Forelimb muscle (tissue), 1 donor: ENCODE results near the gene CUL1. TPM values are rescaled to one million over a fixed set of nuclear protein-coding genes. Genes with fewer than 3 reads are reported as not detected.

Experiments
- DNase-seq: peaks from one replicate; pipeline ENCODE4 v3.0.0-alpha.2; 2013; ENCODE audit warnings: low read depth
- polyA plus RNA-seq: library from polyadenylated mRNA; unstranded; fragments of 120-200 nt; gene quantifications from one replicate; pipeline ENCODE4 v1.2.1, GENCODE V29; 2013; ENCODE audit not compliant: insufficient read length

Gene CUL1
- 54.1 TPM for polyA plus RNA-seq

DNA sequence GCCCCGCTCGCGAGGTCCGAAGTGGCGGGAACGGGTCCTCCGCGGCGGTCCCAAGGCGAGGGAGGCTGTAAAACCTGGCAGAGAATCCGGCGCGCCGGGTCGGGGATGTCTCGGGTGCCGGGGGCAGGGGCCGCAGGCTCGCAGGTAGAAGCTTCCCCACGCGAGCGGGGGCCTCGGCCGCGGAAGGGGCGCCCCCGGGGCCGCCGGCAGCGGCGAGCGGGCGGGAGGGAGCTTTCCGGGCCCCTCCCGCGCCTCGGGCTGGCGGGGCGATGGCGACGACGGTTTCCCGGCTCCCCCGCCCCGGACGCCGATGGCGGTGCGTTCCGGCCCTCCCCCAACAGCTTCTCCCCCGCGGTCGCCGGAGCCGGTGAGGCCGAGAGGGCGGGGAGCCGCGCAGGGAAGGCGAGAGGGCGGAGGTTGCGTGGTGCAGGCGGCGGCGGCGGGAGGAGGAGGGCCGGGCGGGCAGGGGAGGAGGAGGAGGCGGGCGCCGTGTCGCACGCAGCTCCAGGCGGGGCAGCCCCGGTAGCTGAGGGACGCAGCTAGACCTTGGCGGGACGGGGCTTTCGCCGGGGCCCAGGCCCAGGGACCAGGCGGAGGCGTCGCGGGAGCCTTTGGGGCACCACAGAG, at the start of gene CUL1:
Gene CUL1, plus strand, starts transcription at position 507 of the 627 bp plus-strand sequence. CDS start 31,220 bp downstream, outside the sequence.
- no peak for DNase-seq

- no peak for DNase-seq
Measured at GRCh38 chr7:148650232-148650858, 48.4 kb upstream of the CUL1 start.

DNA sequence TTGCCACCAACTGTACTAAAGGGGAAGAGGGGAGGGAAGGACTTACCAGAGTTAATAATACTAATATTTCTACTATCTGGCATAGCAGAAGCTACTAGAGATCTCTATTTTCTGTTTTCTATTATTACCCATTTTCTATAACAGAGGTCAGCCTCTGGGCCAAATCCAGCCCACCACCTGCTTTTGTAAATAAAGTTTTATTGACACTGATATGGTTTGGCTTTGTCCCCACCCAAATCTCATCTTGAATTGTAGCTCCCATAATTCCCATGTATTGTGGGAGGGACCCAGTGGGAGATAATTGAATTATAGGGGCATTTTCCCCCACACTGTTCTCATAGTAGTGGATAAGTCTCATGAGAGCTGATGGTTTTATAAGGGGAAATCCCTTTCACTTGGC, 45.9 kb upstream of the CUL1 start:
- DNase-seq: no peak

DNA sequence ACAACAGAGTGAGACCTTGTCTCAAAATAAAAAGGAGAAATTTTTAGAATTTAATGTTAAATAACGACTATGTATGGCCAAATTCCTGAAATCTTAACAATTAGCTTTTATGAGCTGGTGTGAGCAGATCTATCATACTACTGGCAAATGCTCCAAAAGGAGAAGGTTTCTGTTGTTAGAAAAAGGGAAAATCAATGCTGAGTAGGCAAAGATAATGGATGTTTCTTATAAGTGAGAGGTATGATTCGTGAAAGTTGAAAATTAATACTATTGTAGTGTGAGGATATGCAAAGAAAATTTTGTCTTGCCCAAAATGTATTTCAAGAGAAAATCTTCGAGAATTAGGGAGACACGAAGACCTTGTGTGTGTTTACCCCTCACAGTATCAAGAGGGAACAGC, 40.8 kb upstream of the CUL1 start:
- no peak for DNase-seq

- no peak for DNase-seq
Measured at GRCh38 chr7:148661471-148661870, 37.2 kb upstream of the CUL1 start.

- DNase-seq: no peak
Measured at GRCh38 chr7:148662646-148663045, 36.1 kb upstream of the CUL1 start.

DNA sequence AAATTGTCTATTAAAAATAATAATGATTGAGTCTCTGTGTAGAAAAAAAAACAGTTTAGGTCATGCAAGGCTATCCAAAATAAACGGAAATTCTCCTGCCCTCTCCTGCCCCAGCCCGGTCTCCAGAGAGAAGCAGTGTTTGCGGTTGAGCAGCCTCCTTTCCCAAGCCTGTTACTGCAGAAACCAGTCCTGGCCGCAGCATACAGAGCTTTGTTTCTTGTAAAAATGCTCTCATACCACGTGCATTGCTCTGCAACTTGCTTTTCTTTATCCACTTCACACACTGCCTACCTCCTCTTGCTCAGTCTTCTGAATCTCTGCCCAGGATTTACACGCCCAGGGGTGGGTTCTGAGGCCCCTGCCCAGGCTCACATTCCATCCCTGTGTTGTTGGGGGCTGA, 34.4 kb upstream of the CUL1 start:
- DNase-seq: no peak

GRCh38 chr7:148665221-148665620, 33.5 kb upstream of the CUL1 start:
- DNase-seq: no peak

DNA sequence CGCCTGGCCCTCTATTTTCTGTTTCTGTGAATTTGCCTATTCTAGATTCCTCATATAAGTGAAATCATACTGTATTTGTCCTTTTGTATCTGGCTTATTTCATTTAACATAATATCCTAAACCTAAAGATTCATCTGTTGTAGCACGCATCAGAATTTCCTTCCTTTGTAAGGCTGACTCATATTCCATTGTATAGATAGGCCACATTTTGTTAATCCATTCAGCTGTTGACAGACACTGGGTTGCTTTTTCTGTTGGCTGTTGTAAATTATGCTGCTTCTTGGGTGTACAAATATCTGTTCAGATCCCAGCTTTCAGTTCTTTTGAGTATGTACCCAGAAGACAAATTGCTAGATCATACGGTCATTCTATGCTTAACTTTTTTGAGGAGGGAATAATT, 28.8 kb upstream of the CUL1 start:
- no peak for DNase-seq

- DNase-seq: no peak
Measured at GRCh38 chr7:148670374-148670773, 28.3 kb upstream of the CUL1 start.

GRCh38 chr7:148670807-148671206, 27.9 kb upstream of the CUL1 start:
- no peak for DNase-seq

- no peak for DNase-seq
Measured at GRCh38 chr7:148672041-148672440, 26.7 kb upstream of the CUL1 start.

GRCh38 chr7:148674689-148675088, 24.0 kb upstream of the CUL1 start:
- no peak for DNase-seq

DNA sequence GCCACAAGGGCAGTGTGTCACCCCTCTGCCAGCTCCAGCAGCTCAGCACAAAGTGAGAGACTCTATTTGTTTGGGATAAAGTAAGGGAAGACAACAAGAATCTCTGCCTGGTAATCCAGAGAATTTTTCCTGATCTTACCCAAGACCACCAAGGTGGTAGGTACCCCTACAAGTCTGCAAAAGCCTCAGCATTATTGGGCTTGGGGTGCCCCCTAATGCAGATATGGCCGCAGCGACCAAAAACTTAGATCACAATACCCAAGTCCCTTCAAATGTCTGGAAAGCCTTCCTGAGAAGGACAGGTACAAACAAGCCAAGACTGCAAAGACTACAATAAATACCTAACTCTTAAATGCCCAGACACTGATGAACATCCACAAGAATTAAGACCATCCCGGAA, 22.4 kb upstream of the CUL1 start:
- no peak for DNase-seq

GRCh38 chr7:148681821-148682220, 16.9 kb upstream of the CUL1 start:
- DNase-seq: no peak

- no peak for DNase-seq
Measured at GRCh38 chr7:148684289-148684830, 14.3 kb upstream of the CUL1 start.

- DNase-seq: no peak
Measured at GRCh38 chr7:148686312-148686937, 12.3 kb upstream of the CUL1 start.

DNA sequence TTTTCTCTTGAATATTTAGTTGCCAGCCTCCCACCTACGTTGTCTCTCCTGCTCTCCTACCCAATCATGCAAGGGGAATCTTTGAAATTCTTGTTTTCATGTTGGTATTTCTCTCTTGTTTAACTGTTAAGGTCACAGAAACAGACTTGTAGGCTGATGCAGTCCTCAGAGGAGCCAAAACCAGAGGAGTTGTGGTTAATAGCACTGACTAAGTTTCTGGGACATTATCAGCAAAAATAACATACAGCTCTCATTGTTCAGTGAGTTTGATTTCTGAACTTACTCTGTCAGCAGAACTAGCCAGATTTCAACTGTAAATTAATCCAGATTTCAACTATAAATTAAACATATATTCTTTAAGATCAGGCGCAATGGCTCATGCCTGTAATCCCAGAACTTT, 11.1 kb upstream of the CUL1 start:
- DNase-seq: no peak

GRCh38 chr7:148688526-148688925, 10.2 kb upstream of the CUL1 start:
- DNase-seq: no peak

DNA sequence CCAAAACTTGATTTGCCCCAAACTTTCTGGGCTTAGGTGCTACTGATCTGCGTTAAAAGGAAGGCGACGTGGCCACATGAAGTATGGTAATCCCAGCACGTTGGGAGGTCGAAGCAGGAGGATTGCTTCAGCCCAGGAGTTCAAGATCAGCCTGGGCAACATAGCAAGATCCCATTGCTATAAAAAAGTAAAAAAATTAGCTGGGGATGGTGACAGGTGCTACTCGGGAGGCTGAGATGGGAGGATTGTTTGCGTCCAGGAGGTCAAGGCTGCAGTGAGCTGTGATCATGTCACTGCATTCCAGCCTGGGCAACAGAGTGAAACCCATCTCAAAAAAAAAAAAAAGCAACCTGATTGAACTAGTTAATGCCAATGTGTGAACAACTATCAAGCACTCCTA, 5.1 kb upstream of the CUL1 start:
- DNase-seq: no peak

DNA sequence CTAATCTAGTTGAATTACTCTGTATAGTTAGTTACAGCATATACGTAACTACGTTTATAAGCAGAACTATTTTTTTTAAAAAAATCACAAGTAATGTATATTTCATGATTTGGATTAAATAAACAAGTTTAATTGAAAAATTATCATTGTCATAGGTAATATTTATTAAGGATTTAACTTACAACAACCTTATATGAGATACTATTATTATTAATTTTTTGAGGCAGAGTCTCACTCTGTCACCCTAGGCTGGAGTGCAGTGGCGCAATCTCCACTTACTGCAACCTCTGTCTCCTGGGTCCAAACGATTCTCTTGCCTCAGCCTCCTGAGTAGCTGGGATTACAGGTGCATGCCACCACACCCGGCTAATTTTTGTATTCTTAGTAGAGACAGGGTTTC, 4.1 kb upstream of the CUL1 start:
- no peak for DNase-seq

GRCh38 chr7:148695953-148696352, 2.8 kb upstream of the CUL1 start:
- no peak for DNase-seq

GRCh38 chr7:148696787-148697186, 1.9 kb upstream of the CUL1 start:
- no peak for DNase-seq
